Transverse colon (tissue), 4 donors: ENCODE results near the gene TP53INP2. TPM values are rescaled to one million over a fixed set of nuclear protein-coding genes. Genes with fewer than 3 reads are reported as not detected.

Experiments used
- DNase-seq: peaks from one replicate; pipeline ENCODE4 v3.0.0-alpha.2; 2019
- H3K27ac ChIP-seq, 4 donors: fragments of 200-600 bp; sonication (generic); 2 replicates each; pipeline ENCODE4 v1.5.1; 2016 to 2018; ENCODE audit warnings: inconsistent platforms in 4 of 4
- H3K27me3 ChIP-seq: fragments of 200-600 bp; sonication (generic); 2 replicates; pipeline ENCODE4 v1.5.1; 2017; ENCODE audit warnings: inconsistent platforms
- H3K36me3 ChIP-seq, 4 donors: fragments of 200-600 bp; sonication (generic); 2 replicates each; pipeline ENCODE4 v1.5.1; 2017 to 2019; ENCODE audit warnings: inconsistent platforms in 4 of 4
- H3K4me1 ChIP-seq, 4 donors: fragments of 200-600 bp; sonication (generic); 2 replicates each; pipeline ENCODE4 v1.5.1; 2017 to 2020; ENCODE audit warnings: inconsistent platforms in 4 of 4
- H3K4me3 ChIP-seq, 4 donors: fragments of 200-600 bp; sonication (generic); 1 replicate in 1 of 4; 2 replicates in 3 of 4; pipeline versions ENCODE4 v1.5.1 to v1.6.1; 2017 to 2019; ENCODE audit warnings: inconsistent platforms in 4 of 4
- H3K9me3 ChIP-seq, 2 donors: fragments of 200-600 bp; sonication (generic); 2 replicates each; pipeline ENCODE4 v1.5.1; 2017 to 2019; ENCODE audit warnings: inconsistent platforms in 2 of 2
- EP300 ChIP-seq: sonication (generic); formaldehyde crosslinking; IDR thresholded peaks from one replicate; pipeline ENCODE4 v1.6.1; 2017; ENCODE audit warnings: antibody characterized with exemption, low read depth
- POLR2A ChIP-seq: fragments of 450-650 bp; IDR thresholded peaks from one replicate; pipeline ENCODE4 v1.6.1; 2016; ENCODE audit warnings: antibody characterized with exemption, mild to moderate bottlenecking, moderate library complexity
- POLR2AphosphoS5 ChIP-seq, 3 donors: sonication (generic); formaldehyde crosslinking; IDR thresholded peaks; one replicate each; pipeline ENCODE4 v1.6.1; 2016; ENCODE audit warnings: antibody characterized with exemption in 3 of 3
- WGBS, 2 donors: methylation state at CpG; one replicate each; pipeline ENCODE4 v1.1.5; 2018; ENCODE audit warnings: low coverage in 1 of 2; 5-methylcytosine and 5-hydroxymethylcytosine counted together
- in situ Hi-C, 4 donors: fragments of 200-750 bp; cut with MboI; loops; one replicate each; pipeline versions ENCODE4 v1.15.0 to v1.15.1; 2017; ENCODE audit warnings: low sequenced_read_pairs in 3 of 4, low pct_ligation_motif_present in 1 of 4, low pct_unique_long_range_greater_than_20kb in 1 of 4
- intact Hi-C: fragments of 100-400 bp; cut with DNase I; formaldehyde crosslinking; loops from one replicate; pipeline ENCODE4 v1.15.1; 2023; ENCODE audit warnings: low total_unique reads
- total RNA-seq, 4 donors: library from RNA; depleted of rRNA; stranded (reverse); fragments of >200 nt; gene quantifications; one replicate each; pipeline ENCODE4 v1.1.0, GENCODE V29; 2016
- TF ChIP-seq, protein P1 (sequence below), 5 experiments: fragments of 200-600 bp in 3 of 5; fragments of 450-650 bp in 2 of 5; sonication (generic) in 3 of 5; IDR thresholded peaks; 1 replicate in 2 of 5; 2 replicates in 3 of 5; pipeline ENCODE4 v1.5.1; 2016 to 2017; ENCODE audit warnings: antibody characterized with exemption in 5 of 5, inconsistent platforms in 3 of 5, mild to moderate bottlenecking in 2 of 5, moderate library complexity in 1 of 5

The TP53INP2 gene
- total RNA-seq, 4 donors from 2014 or later = 12.9 to 80.8 (median 57.9) TPM

DNA sequence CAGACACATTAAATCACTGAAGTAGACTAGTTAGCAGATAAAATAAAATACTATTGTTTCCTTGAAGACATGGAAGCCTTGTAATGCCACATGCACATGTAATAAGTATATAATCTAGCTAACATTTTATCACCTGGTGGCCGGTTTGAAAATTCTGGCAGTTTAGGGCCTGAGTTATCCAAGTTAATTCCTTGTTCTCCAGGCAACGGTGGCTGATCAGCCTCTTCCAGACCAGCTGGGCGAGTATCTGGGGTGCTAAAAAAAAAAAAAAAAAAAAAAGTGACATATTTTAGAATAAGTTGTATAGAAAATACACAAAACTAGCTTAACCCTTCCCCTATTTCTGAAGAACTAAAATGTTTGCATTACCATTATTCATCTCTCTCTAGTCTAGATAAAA, 42.5 kb downstream of the TP53INP2 start:
- no peaks in the 10 kb centered on the region for H3K9me3 ChIP-seq
- no peak overlapping the region for H3K4me3 ChIP-seq
- TF ChIP-seq POLR2A = no peak
- no peak for TF ChIP-seq EP300
- no peak for TF ChIP-seq POLR2AphosphoS5 (IDR thresholded peaks at IDR 0.05)
- TF ChIP-seq, protein P1, sequence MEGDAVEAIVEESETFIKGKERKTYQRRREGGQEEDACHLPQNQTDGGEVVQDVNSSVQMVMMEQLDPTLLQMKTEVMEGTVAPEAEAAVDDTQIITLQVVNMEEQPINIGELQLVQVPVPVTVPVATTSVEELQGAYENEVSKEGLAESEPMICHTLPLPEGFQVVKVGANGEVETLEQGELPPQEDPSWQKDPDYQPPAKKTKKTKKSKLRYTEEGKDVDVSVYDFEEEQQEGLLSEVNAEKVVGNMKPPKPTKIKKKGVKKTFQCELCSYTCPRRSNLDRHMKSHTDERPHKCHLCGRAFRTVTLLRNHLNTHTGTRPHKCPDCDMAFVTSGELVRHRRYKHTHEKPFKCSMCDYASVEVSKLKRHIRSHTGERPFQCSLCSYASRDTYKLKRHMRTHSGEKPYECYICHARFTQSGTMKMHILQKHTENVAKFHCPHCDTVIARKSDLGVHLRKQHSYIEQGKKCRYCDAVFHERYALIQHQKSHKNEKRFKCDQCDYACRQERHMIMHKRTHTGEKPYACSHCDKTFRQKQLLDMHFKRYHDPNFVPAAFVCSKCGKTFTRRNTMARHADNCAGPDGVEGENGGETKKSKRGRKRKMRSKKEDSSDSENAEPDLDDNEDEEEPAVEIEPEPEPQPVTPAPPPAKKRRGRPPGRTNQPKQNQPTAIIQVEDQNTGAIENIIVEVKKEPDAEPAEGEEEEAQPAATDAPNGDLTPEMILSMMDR (IDR thresholded peaks at IDR 0.05) = no peak
- intact Hi-C loops = no loop called here
- 76% methylated on average over 3 of the region's 3 CpGs for whole genome bisulfite sequencing, 2 donors
- peaks cover 0 to 58% (median 25%) of the 10 kb centered on the region in 4 donors for H3K36me3 ChIP-seq
- no peaks in the 10 kb centered on the region for H3K4me1 ChIP-seq
- no peak overlapping the region for H3K27ac ChIP-seq
- DNase-seq = no peak
- H3K27me3 ChIP-seq = no peaks in the 10 kb centered on the region
- in situ Hi-C loops = no loop called here

DNA sequence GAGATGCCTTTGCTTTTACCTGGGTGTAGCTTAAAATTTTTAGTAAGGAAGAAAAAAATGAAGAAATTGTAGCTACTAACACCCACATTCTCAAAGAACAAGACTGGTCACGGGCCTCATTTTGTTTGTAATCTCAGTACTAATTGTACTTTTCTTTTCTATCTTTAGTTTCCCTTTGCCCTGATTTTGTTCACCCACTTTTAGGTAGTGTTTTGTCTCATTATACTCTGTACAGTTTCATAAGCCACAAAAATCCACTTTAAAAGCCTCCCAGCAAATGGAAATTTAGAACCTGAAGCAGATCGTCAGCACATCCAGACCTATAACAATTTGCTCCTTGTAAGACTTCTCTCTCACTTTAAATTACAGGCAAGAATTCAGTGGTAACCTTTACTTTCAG, 43.3 kb downstream of the TP53INP2 start:
- WGBS, 2 donors = 71 to 79% methylated on average over 2 of the region's 2 CpGs
- Histone ChIP-seq H3K4me3 (no peak overlapping the region), H3K36me3 (peaks cover 0 to 51% (median 22%) of the 10 kb centered on the region in 4 donors), H3K27me3 (no peaks in the 10 kb centered on the region), H3K9me3 (no peaks in the 10 kb centered on the region), H3K27ac (no peak overlapping the region), H3K4me1 (no peaks in the 10 kb centered on the region)
- intact Hi-C loops = no loop called here
- in situ Hi-C loops = no loop called here
- TF ChIP-seq, protein P1 (IDR thresholded peaks at IDR 0.05) = no peak
- TF ChIP-seq POLR2AphosphoS5 (IDR thresholded peaks at IDR 0.05) (no peak), POLR2A (no peak), EP300 (no peak)
- DNase-seq = no peak

- in situ Hi-C loops (no loop called here), intact Hi-C loops (no loop called here)
- H3K4me3 ChIP-seq = no peak overlapping the region
- TF ChIP-seq POLR2A (no peak), POLR2AphosphoS5 (IDR thresholded peaks at IDR 0.05) (no peak), EP300 (no peak)
- TF ChIP-seq, protein P1 (IDR thresholded peaks at IDR 0.05) = no peak
- no peaks in the 10 kb centered on the region for H3K9me3 ChIP-seq
- H3K4me1 ChIP-seq = no peaks in the 10 kb centered on the region
- H3K27ac ChIP-seq = no peak overlapping the region
- no peak for DNase-seq
- H3K36me3 ChIP-seq = peaks cover 0 to 52% (median 17%) of the 10 kb centered on the region in 4 donors
- H3K27me3 ChIP-seq = no peaks in the 10 kb centered on the region
- WGBS, 2 donors = 91 to 94% methylated on average over 2 of the region's 2 CpGs
Measured at GRCh38 chr20:34748709-34749108, 44.6 kb downstream of the TP53INP2 start.

DNA sequence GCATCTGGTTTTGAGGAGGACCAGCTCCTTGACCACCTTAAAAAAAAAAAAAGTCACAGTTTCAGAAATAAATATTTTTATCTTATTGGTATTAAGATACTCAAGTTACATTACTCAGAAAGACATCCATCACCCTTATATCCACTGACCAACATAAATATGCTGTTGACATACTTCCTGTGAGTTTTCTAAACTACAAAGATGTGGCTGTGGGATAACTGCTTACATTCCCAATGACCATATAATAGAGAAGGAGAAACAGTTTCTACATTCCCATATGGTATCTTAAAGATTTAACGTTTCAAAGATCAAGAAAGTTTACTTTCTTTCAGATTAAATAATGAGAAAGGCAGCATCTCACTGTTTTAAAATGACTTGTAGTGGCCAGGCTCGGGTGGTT, 46.3 kb downstream of the TP53INP2 start:
- TF ChIP-seq POLR2A = no peak
- TF ChIP-seq, protein P1 (IDR thresholded peaks at IDR 0.05) = no peak
- TF ChIP-seq EP300 = no peak
- TF ChIP-seq POLR2AphosphoS5 (IDR thresholded peaks at IDR 0.05) = no peak
- no peak overlapping the region for H3K4me3 ChIP-seq
- WGBS, 2 donors = 44 to 50% methylated on average over 2 of the region's 2 CpGs
- intact Hi-C loops (no loop called here), in situ Hi-C loops (loop anchor here in 2 of 4 donors (25.0 kb wide), 1 partner anchor 438 kb away; the partner anchor contains the start of gene AHCY (in 2 of the 2))
- no peaks in the 10 kb centered on the region for H3K27me3 ChIP-seq
- peaks cover 0 to 53% (median 18%) of the 10 kb centered on the region in 4 donors for H3K36me3 ChIP-seq
- no peaks in the 10 kb centered on the region for H3K4me1 ChIP-seq
- no peak overlapping the region for H3K27ac ChIP-seq
- no peak for DNase-seq
- no peaks in the 10 kb centered on the region for H3K9me3 ChIP-seq
